Endothelial cell of umbilical vein (primary cell): ENCODE measurements around the gene PPIE. TPM values are rescaled to one million over a fixed set of nuclear protein-coding genes. Genes with fewer than 3 reads are reported as not detected.

Experiments used
- BruUV-seq: library from RNA; stranded (reverse); fragments of 400-500 nt; replicated peaks from 2 replicates; lab custom pipeline; 2021; lab: Mats Ljungman, UMichigan
- CTCF ChIA-PET: fragments of 300-600, 350-600 bp; sonication (Branson Sonifier 250); formaldehyde crosslinking; loops from one replicate; lab custom pipeline; 2021; ENCODE audit warnings: antibody characterized with exemption, inconsistent platforms; lab: Charles Lee
- POLR2A ChIA-PET: fragments of 300-600, 350-600 bp; sonication (Branson Sonifier 250); formaldehyde crosslinking; loops from one replicate; lab custom pipeline; 2021; ENCODE audit warnings: antibody characterized with exemption, inconsistent platforms; lab: Charles Lee
- DNase-seq: peaks from one replicate; pipeline ENCODE4 v3.0.0-alpha.2; 2011; ENCODE audit warnings: low read depth, low spot score
- FAIRE-seq: peaks from 2 replicates; lab custom pipeline; 2011; peaks lifted over from hg19 to GRCh38; lab: Jason Lieb, UNC
- H2AFZ ChIP-seq: 2 replicates; pipeline ENCODE4 v1.6.0; 2012; ENCODE audit warnings: low read depth, low read length, control low read depth, inconsistent platforms
- H3K27ac ChIP-seq: 2 replicates; pipeline ENCODE4 v1.5.1; 2011; ENCODE audit warnings: low read depth, mild to moderate bottlenecking, control low read depth, low read length, moderate library complexity; ENCODE audit not compliant: insufficient read depth
- H3K27me3 ChIP-seq, 2 experiments: 2 replicates each; pipeline versions ENCODE4 v1.6.0 to v1.6.1; 2011; ENCODE audit warnings: low read length in 2 of 2, mixed read lengths in 1 of 2; ENCODE audit not compliant: control insufficient read depth in 2 of 2, insufficient read depth in 2 of 2
- H3K36me3 ChIP-seq, 2 experiments: 2 replicates in 1 of 2; 3 replicates in 1 of 2; pipeline ENCODE4 v1.5.1; 2011; ENCODE audit warnings: low read length in 2 of 2, mild to moderate bottlenecking in 1 of 2, moderate library complexity in 1 of 2; ENCODE audit not compliant: control insufficient read depth in 2 of 2, insufficient read depth in 2 of 2; ENCODE audit errors: extremely low read depth in 1 of 2
- H3K4me1 ChIP-seq: 3 replicates; pipeline ENCODE4 v1.5.1; 2011; ENCODE audit warnings: mild to moderate bottlenecking, low read length; ENCODE audit not compliant: control insufficient read depth, insufficient read depth; ENCODE audit errors: extremely low read depth
- H3K4me2 ChIP-seq: 2 replicates; pipeline ENCODE4 v1.6.1; 2011; ENCODE audit warnings: low read length, control low read depth, mixed read lengths; ENCODE audit not compliant: insufficient read depth
- H3K4me3 ChIP-seq, 3 experiments: fragments of 200-600 bp in 1 of 3; sonication (generic), shearing (Covaris generic) in 1 of 3; replicated peaks in 1 of 3; 2 replicates each; pipeline ENCODE4 v1.5.1; 2011 to 2016; ENCODE audit warnings: control low read depth in 3 of 3, low read length in 3 of 3, mild to moderate bottlenecking in 2 of 3, inconsistent platforms in 1 of 3, low read depth in 1 of 3, moderate library complexity in 1 of 3; ENCODE audit not compliant: insufficient read depth in 1 of 3
- H3K79me2 ChIP-seq: 2 replicates; pipeline ENCODE4 v1.6.0; 2012; ENCODE audit warnings: low read length, inconsistent platforms; ENCODE audit not compliant: control insufficient read depth, insufficient read depth
- H3K9ac ChIP-seq: replicated peaks from 2 replicates; pipeline ENCODE3; 2011; ENCODE audit warnings: low read length, control low read depth; ENCODE audit not compliant: insufficient read depth; ENCODE audit errors: extremely low read depth
- H3K9me1 ChIP-seq: replicated peaks from 3 replicates; pipeline ENCODE4 v1.6.0; 2011; ENCODE audit warnings: mild to moderate bottlenecking, low read length; ENCODE audit not compliant: control insufficient read depth, insufficient read depth; ENCODE audit errors: extremely low read depth
- H3K9me3 ChIP-seq: replicated peaks from 2 replicates; pipeline ENCODE4 v1.5.1; 2012; ENCODE audit warnings: low read length, inconsistent platforms; ENCODE audit not compliant: control insufficient read depth, insufficient read depth
- H4K20me1 ChIP-seq: replicated peaks from 2 replicates; pipeline ENCODE3; 2011; ENCODE audit warnings: mild to moderate bottlenecking, low read length; ENCODE audit not compliant: control insufficient read depth, insufficient read depth; ENCODE audit errors: extremely low read depth
- CTCF ChIP-seq, 2 donors: IDR thresholded peaks; 1 replicate in 1 of 2; 2 replicates in 1 of 2; pipeline ENCODE4 v1.5.1; 2011; ENCODE audit warnings: low read length in 2 of 2, mild to moderate bottlenecking in 2 of 2, moderate library complexity in 2 of 2, control low read depth in 1 of 2, inconsistent platforms in 1 of 2, low read depth in 1 of 2; ENCODE audit not compliant: insufficient read depth in 1 of 2; ENCODE audit errors: extremely low read depth in 1 of 2
- EZH2 ChIP-seq: IDR thresholded peaks from 2 replicates; pipeline ENCODE4 v1.6.1; 2012; ENCODE audit warnings: borderline replicate concordance, low read depth, mild to moderate bottlenecking, moderate library complexity, low read length, inconsistent platforms; ENCODE audit not compliant: severe bottlenecking
- FOS ChIP-seq: IDR thresholded peaks from 2 replicates; pipeline ENCODE4 v1.6.1; 2011; ENCODE audit warnings: mild to moderate bottlenecking, low read length, moderate library complexity, borderline replicate concordance; ENCODE audit not compliant: insufficient read depth
- GATA2 ChIP-seq: IDR thresholded peaks from 2 replicates; pipeline ENCODE4 v1.7.0; 2011; ENCODE audit warnings: low read depth, mild to moderate bottlenecking, moderate library complexity, mixed read lengths, low read length; ENCODE audit not compliant: insufficient read length, insufficient read depth
- MAX ChIP-seq: IDR thresholded peaks from 2 replicates; pipeline ENCODE4 v1.6.1; 2011; ENCODE audit not compliant: insufficient read depth, insufficient read length
- dilution Hi-C: fragments of 300-500 bp; cut with MboI; formaldehyde crosslinking; loops from one replicate; pipeline ENCODE4 v1.15.0; 2019; ENCODE audit warnings: low sequenced_read_pairs; ENCODE audit not compliant: extremely low pct_ligation_motif_present
- intact Hi-C: fragments of 100-400 bp; cut with micrococcal nuclease; formaldehyde crosslinking; loops from one replicate; pipeline ENCODE4 v1.10.0; 2022
- polyA plus RNA-seq, 4 experiments: library from polyadenylated mRNA; depleted of rRNA in 3 of 4; stranded (reverse) in 3 of 4; unstranded in 1 of 4; fragments of >200 nt; gene quantifications; 2 replicates each; pipeline versions ENCODE4 v1.2.1 to v1.2.3, GENCODE V29; 2011 to 2012; ENCODE audit warnings: missing spikeins in 1 of 4
- total RNA-seq: library from RNA; stranded (reverse); gene quantifications from 2 replicates; pipeline ENCODE4 v1.2.3, GENCODE V29; 2021

Gene PPIE
- total and polyA plus RNA-seq, 2 donors (not counting 3 experiments of a cell fraction or from before 2014, with no cell fraction given) = 44.4 to 74.9 TPM

DNA sequence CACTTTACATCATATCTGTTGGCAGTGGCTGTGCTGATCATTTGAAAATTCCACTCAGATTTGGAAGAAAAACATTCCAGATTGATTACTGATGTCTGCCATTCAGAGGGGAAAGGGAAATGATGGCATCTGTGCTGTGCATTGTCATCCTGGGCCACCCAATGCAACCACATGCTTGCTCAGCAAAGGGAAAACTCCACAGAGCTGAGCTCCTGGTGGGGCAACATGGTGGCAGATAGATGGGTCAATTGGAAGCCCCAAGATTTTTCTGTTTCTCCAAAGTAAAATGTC lies 20.7 kb downstream of the PPIE start:
- FAIRE-seq = peak; percentile 8
- H2AFZ ChIP-seq = no peak overlapping the region
- no TSS peak for BruUV-seq
- no peak overlapping the region for H3K4me2 ChIP-seq
- H3K9me3 ChIP-seq = no peaks in the 10 kb centered on the region
- no peaks in the 10 kb centered on the region for H3K4me1 ChIP-seq
- H3K9ac ChIP-seq = no peak overlapping the region
- H4K20me1 ChIP-seq = no peaks in the 10 kb centered on the region
- peaks cover 0 to 10% of the 10 kb centered on the region in 2 experiments for H3K36me3 ChIP-seq
- POLR2A ChIA-PET = no interaction called here
- no peak overlapping the region for H3K4me3 ChIP-seq
- no peaks in the 10 kb centered on the region for H3K9me1 ChIP-seq
- H3K27me3 ChIP-seq = no peaks in the 10 kb centered on the region
- no peak overlapping the region for H3K27ac ChIP-seq
- DNase-seq = no peak
- TF ChIP-seq EZH2 (no peak), MAX (no peak), GATA2 (no peak), CTCF (IDR thresholded peaks at IDR 0.05; ENCODE audit: extremely low read depth in 1 of 2, insufficient read depth in 1 of 2, low read depth in 1 of 2, low read length in 2 of 2) (no peak), FOS (no peak)
- dilution Hi-C loops (no loop called here), intact Hi-C loops (no loop called here)
- H3K79me2 ChIP-seq = no peaks in the 10 kb centered on the region
- CTCF ChIA-PET = no interaction called here
